Skeletal muscle cell (primary cell): ENCODE results near the gene SORBS2.

Experiments
- DNase-seq: peaks from one replicate; pipeline ENCODE4 v3.0.0-alpha.2; 2010; ENCODE audit warnings: low read depth
- H3K4me3 ChIP-seq: 2 replicates; pipeline ENCODE4 v1.5.1; 2011; ENCODE audit warnings: low read depth, mild to moderate bottlenecking, control low read depth, low read length, moderate library complexity

SORBS2 gene

GRCh38 chr4:185780472-185780871 lies 31.5 kb downstream of the SORBS2 start:
- no peak overlapping the region for H3K4me3 ChIP-seq
- DNase-seq: no peak

DNA sequence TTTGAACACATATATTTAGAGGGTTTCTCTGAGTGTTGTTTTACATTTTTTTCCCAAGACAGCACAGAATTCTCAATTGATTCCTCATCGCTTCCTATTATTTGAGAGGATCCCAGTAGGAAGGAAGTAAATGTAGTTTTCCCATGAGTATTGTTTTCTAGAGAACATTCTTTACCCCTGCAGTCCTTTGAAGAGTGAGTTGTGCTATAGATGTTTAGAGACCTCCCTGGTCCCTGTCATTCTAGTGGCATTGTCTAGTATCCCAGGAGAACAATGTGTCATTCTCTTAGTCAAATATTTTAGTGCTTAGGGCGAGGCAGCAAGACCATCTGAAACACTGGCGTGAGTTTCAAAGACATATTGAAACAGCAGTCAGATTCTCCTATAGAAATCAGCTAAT lies 32.5 kb downstream of the SORBS2 start:
- no peak for DNase-seq
- no peak overlapping the region for H3K4me3 ChIP-seq

- no peak overlapping the region for H3K4me3 ChIP-seq
- no peak for DNase-seq
Measured at GRCh38 chr4:185778307-185778706, 33.7 kb downstream of the SORBS2 start.

DNA sequence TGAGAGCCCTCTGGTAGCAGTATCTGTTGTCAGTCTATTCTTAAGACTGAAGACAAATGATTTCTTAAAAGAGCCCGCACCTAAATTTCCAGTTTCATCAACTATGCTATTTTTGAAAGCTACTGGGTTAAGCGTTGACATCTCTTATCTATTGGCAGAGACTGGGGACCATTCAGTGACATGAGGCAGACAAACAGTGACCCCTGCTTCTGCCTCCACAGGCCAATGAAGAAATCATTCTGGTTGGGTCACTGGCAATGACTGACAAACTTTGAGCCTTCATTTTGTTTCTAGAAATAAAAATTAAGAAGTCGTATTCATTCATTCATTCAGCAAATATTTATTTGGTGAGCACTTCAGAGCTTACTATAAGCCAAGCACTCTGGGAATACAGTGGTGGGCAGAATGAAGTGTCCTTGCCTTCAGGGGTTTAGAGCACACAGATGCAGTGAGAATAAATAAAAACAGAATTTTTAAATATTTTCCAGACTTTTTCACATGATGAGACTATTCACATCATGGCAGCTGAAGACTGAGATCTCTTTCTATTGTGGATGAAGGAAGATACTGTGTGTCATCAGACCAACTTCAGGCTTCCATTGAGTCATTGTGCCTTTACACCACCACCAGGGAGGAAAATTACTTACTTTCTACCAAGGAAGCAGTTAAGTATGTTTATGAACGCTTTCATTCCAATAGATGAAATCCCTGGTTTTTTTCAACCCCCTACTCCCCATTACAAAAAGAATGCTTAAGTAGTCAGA lies 36.0 kb downstream of the SORBS2 start:
- no peak for DNase-seq
- no peak overlapping the region for H3K4me3 ChIP-seq

DNA sequence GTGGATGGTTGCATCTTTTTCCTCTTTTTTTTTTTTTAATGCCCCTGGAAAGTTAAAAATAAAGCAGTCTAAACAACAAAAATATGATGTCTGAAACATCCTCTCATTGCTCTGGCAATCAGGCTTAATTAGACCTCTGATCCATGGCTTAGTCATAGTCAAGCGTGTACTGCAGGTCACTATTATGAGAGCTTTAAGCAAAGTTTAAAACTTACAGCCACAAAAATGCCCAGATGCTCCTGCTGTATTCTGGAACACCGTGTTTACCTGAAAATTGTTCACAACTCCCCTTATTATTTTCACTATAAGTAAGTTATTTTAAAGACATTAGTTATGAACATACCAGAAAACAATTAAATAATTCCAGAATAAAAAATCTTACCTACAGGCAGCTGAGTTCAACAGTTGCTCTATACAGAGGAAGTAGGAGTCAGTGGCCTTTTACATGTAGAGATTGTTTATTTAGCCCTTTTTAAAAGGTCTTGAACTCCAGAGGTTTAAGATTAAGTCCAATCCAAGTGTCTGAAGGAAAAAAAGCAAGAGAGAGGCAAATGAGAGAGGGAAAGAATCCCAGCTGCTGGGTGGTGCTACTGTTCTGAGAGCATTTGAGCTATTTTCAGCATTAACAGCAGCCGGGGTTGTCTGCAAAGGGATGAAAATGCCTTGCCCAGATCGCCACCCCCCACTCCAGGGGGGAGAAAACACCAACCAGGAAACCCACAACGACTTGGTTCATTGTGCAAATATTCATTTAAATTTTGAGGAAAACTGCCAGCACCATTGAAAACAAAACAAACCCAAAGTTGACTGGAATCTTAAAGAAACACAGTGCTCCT lies 36.9 kb downstream of the SORBS2 start:
- peak; percentile 88 for DNase-seq
- H3K4me3 ChIP-seq: peak overlapping the region; percentile 47

- H3K4me3 ChIP-seq: peak overlapping the region; percentile 47
- DNase-seq: no peak
Measured at GRCh38 chr4:185774131-185774653, 37.8 kb downstream of the SORBS2 start.

DNA sequence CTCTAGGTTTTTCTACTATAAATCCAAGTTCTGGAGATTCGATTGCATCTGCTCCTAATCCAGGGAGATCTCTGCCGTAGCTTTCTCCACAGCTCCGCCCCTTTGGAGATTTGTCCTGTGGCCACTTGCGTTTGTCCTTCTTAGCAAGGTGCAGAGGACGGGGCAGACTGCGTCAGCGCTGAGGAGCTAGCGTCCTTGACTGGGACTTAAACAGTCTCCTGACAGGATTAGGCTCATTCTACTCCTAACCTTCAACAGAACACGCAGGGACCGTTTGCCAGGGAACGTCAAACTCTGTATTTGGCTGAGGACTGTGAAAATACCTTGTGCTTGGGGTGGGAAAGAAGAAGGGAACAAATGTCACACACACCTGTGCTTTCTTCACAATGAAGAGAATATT lies 38.6 kb downstream of the SORBS2 start:
- DNase-seq: no peak
- H3K4me3 ChIP-seq: peak overlapping the region; percentile 47

GRCh38 chr4:185772391-185773093 lies 39.5 kb downstream of the SORBS2 start:
- no peak for DNase-seq
- H3K4me3 ChIP-seq: peak overlapping the region; percentile 47

GRCh38 chr4:185771711-185772390 lies 40.1 kb downstream of the SORBS2 start:
- H3K4me3 ChIP-seq: no peak overlapping the region
- DNase-seq: no peak

DNA sequence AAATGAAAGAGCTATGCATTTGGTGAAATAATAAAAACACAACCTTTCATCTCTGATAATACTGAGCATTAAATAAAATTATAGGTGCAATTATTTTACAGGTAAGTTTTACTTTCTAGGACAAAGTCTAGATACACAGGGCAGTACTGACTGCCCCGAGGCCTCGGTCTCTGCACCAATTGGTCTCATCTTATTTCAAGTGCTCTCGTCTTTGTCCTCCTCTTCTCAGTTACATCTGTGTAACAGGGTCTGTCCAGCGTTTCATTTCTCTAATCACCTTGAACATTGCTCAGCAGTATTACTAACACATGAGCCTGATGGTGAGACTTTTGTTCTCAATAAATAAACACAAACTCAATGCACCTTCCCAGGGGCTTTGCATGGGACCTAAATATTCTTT lies 44.5 kb downstream of the SORBS2 start:
- no peak overlapping the region for H3K4me3 ChIP-seq

DNA sequence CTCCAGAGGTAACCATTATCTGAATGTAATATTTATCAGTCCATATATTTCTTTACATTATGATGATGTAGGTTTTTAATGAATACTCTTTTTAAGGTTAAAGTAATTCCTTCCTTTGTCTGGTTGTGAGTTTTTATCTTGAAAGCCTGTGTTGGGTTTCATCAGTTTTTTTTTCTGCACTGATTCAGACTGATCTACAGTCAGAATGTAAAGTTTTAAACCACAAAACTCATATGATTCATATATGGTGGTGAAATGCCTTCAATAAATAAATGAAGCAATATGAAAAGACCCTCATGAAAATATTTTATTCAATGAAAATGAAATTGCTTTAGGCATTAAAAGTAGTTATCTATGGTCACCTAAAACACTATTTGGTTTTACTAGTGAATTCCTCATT lies 47.1 kb downstream of the SORBS2 start:
- no peak overlapping the region for H3K4me3 ChIP-seq

More for the DNA sequence above, 44.5 kb downstream of the SORBS2 start:
- DNase-seq: no peak

GRCh38 chr4:185761352-185762235 lies 50.4 kb downstream of the SORBS2 start:
- no peak overlapping the region for H3K4me3 ChIP-seq
- no peak for DNase-seq

More for the DNA sequence above, 47.1 kb downstream of the SORBS2 start:
- no peak for DNase-seq

GRCh38 chr4:185758807-185759206 lies 53.2 kb downstream of the SORBS2 start:
- DNase-seq: no peak
- no peak overlapping the region for H3K4me3 ChIP-seq

DNA sequence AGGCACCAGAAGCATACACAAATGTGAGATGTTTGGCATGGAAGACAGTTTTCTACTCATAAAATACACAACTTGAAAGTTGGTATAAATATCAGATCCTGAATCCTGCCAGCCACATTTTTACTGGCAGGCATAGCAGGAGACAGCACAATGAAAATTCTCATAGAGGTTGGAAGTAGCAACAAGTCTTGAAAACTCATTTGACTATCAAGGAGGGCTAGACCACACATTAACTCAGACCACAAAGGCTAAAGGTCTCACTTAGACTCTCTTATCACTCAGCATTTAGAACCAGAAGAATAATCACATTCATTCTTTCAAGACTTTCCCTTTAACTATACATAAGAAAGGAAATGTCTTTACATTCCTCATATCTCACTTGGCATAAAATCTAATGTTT lies 56.5 kb downstream of the SORBS2 start:
- no peak for DNase-seq

GRCh38 chr4:185754961-185755360 lies 57.0 kb downstream of the SORBS2 start:
- no peak for DNase-seq
- no peak overlapping the region for H3K4me3 ChIP-seq

More for the DNA sequence above, 56.5 kb downstream of the SORBS2 start:
- H3K4me3 ChIP-seq: no peak overlapping the region

DNA sequence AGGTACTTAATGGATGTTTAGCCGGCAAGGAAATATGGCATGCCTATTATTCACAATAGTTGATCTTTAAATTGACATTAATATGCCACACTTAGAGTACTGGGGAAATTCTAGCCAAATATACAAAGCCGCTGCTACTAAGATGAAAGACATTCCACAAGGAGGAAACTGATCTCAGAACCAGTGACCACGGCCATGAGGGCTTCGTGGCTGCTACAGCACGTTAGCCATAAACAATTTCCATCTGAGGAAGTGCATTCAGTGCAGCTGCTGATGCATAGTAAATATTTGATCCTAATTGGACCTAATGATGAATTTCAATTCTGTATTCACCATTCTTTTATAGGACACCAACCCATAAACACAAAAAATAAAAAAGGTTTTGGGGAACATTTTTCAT lies 59.1 kb downstream of the SORBS2 start:
- DNase-seq: no peak
- no peak overlapping the region for H3K4me3 ChIP-seq

DNA sequence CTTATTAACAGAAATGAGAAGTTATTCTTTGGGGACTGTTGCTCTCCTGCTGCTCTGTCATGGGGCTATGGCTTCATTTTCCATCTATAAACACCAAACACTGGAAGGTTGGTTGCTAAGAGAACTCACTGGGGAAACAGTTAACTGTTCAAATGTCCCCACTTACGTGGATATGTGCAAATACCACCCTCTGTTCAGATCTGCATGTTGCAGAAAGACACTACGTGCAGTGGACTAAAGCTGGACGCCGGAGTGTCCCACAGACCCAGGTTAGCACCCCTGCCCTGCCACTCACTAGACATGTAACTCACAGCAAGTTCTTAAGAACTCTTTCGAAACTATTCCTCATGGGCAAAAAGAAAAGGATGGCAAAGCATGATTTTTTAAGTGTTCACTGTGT lies 62.1 kb downstream of the SORBS2 start:
- DNase-seq: no peak

DNA sequence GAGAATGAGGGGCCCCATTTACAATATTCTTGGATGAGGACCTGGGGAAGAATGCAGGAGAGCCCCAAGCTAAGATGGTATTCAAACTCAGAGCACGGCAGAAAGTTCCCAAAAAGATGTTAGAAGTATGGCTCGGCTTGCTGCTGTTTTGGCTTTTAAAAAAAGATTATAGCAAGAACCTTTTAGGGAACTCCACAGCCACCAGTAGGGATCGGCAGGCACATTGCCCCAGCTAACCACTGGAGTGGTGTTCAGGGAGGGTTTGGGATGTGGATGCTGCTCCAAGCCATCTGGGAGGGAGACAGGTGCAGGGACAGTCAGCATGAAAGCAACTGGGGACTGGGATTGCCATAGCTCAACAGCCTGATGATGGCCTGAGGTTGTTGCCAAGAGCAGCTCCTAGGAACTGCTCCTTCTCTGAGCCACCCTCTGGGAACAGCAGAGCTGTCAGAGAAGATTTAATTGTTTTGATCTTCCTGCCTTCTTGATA lies 63.0 kb downstream of the SORBS2 start:
- H3K4me3 ChIP-seq: no peak overlapping the region
- DNase-seq: no peak

More for the DNA sequence above, 62.1 kb downstream of the SORBS2 start:
- H3K4me3 ChIP-seq: no peak overlapping the region
